ENCODE measurements around the gene OR6B3.

Gene OR6B3

GRCh38 chr2:240023792-240024191, 29.5 kb downstream of the OR6B3 start:
- peaks cover 10 to 12% of the 10 kb centered on the region in 2 donors for H3K4me1 ChIP-seq (ENCODE audit: control insufficient read depth in 2 of 2, insufficient read depth in 2 of 2, low read length in 2 of 2)
- H3K9me3 ChIP-seq (ENCODE audit: control insufficient read depth in 2 of 2, low read length in 2 of 2), result no peaks in the 10 kb centered on the region
- H3K4me3 ChIP-seq (ENCODE audit: low read length in 2 of 2), result peak overlapping the region in 1 of 2 donors; percentile 88
- H3K27me3 ChIP-seq (ENCODE audit: control insufficient read depth in 2 of 2, insufficient read depth in 2 of 2, low read length in 2 of 2), result no peaks in the 10 kb centered on the region
- no peak overlapping the region for H3K9ac ChIP-seq (ENCODE audit: low read depth in 1 of 2, low read length in 2 of 2)
- H3K36me3 ChIP-seq (ENCODE audit: control insufficient read depth in 2 of 2, insufficient read depth in 2 of 2, low read length in 2 of 2), result peaks cover 20 to 24% of the 10 kb centered on the region in 2 donors
- no peak overlapping the region for H3K27ac ChIP-seq (ENCODE audit: low read depth in 2 of 2, low read length in 2 of 2)

GRCh38 chr2:240021488-240022104, 31.7 kb downstream of the OR6B3 start:
- Histone ChIP-seq H3K4me3 (ENCODE audit: low read length in 2 of 2) (no peak overlapping the region), H3K9ac (ENCODE audit: low read depth in 1 of 2, low read length in 2 of 2) (no peak overlapping the region), H3K36me3 (ENCODE audit: control insufficient read depth in 2 of 2, insufficient read depth in 2 of 2, low read length in 2 of 2) (peaks cover 41 to 45% of the 10 kb centered on the region in 2 donors), H3K27me3 (ENCODE audit: control insufficient read depth in 2 of 2, insufficient read depth in 2 of 2, low read length in 2 of 2) (no peaks in the 10 kb centered on the region), H3K27ac (ENCODE audit: low read depth in 2 of 2, low read length in 2 of 2) (no peak overlapping the region), H3K4me1 (ENCODE audit: control insufficient read depth in 2 of 2, insufficient read depth in 2 of 2, low read length in 2 of 2) (peaks cover 10 to 12% of the 10 kb centered on the region in 2 donors), H3K9me3 (ENCODE audit: control insufficient read depth in 2 of 2, low read length in 2 of 2) (no peaks in the 10 kb centered on the region)

GRCh38 chr2:240018071-240018750, 35.1 kb downstream of the OR6B3 start:
- Histone ChIP-seq H3K27me3 (ENCODE audit: control insufficient read depth in 2 of 2, insufficient read depth in 2 of 2, low read length in 2 of 2) (no peaks in the 10 kb centered on the region), H3K27ac (ENCODE audit: low read depth in 2 of 2, low read length in 2 of 2) (no peak overlapping the region), H3K36me3 (ENCODE audit: control insufficient read depth in 2 of 2, insufficient read depth in 2 of 2, low read length in 2 of 2) (peaks cover 67 to 70% of the 10 kb centered on the region in 2 donors), H3K4me3 (ENCODE audit: low read length in 2 of 2) (no peak overlapping the region), H3K9ac (ENCODE audit: low read depth in 1 of 2, low read length in 2 of 2) (no peak overlapping the region), H3K4me1 (ENCODE audit: control insufficient read depth in 2 of 2, insufficient read depth in 2 of 2, low read length in 2 of 2) (no peaks in the 10 kb centered on the region), H3K9me3 (ENCODE audit: control insufficient read depth in 2 of 2, low read length in 2 of 2) (no peaks in the 10 kb centered on the region)

- no peak overlapping the region for H3K27ac ChIP-seq (ENCODE audit: low read depth in 2 of 2, low read length in 2 of 2)
- H3K9me3 ChIP-seq (ENCODE audit: control insufficient read depth in 2 of 2, low read length in 2 of 2), result no peaks in the 10 kb centered on the region
- H3K4me3 ChIP-seq (ENCODE audit: low read length in 2 of 2), result no peak overlapping the region
- H3K27me3 ChIP-seq (ENCODE audit: control insufficient read depth in 2 of 2, insufficient read depth in 2 of 2, low read length in 2 of 2), result no peaks in the 10 kb centered on the region
- H3K9ac ChIP-seq (ENCODE audit: low read depth in 1 of 2, low read length in 2 of 2), result no peak overlapping the region
- H3K36me3 ChIP-seq (ENCODE audit: control insufficient read depth in 2 of 2, insufficient read depth in 2 of 2, low read length in 2 of 2), result peaks cover 65 to 78% of the 10 kb centered on the region in 2 donors
- H3K4me1 ChIP-seq (ENCODE audit: control insufficient read depth in 2 of 2, insufficient read depth in 2 of 2, low read length in 2 of 2), result no peaks in the 10 kb centered on the region
Measured at GRCh38 chr2:240014327-240014726, 39.0 kb downstream of the OR6B3 start.

- peaks cover 66 to 77% of the 10 kb centered on the region in 2 donors for H3K36me3 ChIP-seq (ENCODE audit: control insufficient read depth in 2 of 2, insufficient read depth in 2 of 2, low read length in 2 of 2)
- H3K9me3 ChIP-seq (ENCODE audit: control insufficient read depth in 2 of 2, low read length in 2 of 2), result no peaks in the 10 kb centered on the region
- no peaks in the 10 kb centered on the region for H3K4me1 ChIP-seq (ENCODE audit: control insufficient read depth in 2 of 2, insufficient read depth in 2 of 2, low read length in 2 of 2)
- no peak overlapping the region for H3K27ac ChIP-seq (ENCODE audit: low read depth in 2 of 2, low read length in 2 of 2)
- H3K9ac ChIP-seq (ENCODE audit: low read depth in 1 of 2, low read length in 2 of 2), result no peak overlapping the region
- no peak overlapping the region for H3K4me3 ChIP-seq (ENCODE audit: low read length in 2 of 2)
- no peaks in the 10 kb centered on the region for H3K27me3 ChIP-seq (ENCODE audit: control insufficient read depth in 2 of 2, insufficient read depth in 2 of 2, low read length in 2 of 2)
Measured at GRCh38 chr2:240013343-240013742, 40.0 kb downstream of the OR6B3 start.

- Histone ChIP-seq H3K4me1 (ENCODE audit: control insufficient read depth in 2 of 2, insufficient read depth in 2 of 2, low read length in 2 of 2) (peaks cover 11 to 13% of the 10 kb centered on the region in 2 donors), H3K4me3 (ENCODE audit: low read length in 2 of 2) (no peak overlapping the region), H3K27me3 (ENCODE audit: control insufficient read depth in 2 of 2, insufficient read depth in 2 of 2, low read length in 2 of 2) (no peaks in the 10 kb centered on the region), H3K9me3 (ENCODE audit: control insufficient read depth in 2 of 2, low read length in 2 of 2) (no peaks in the 10 kb centered on the region), H3K27ac (ENCODE audit: low read depth in 2 of 2, low read length in 2 of 2) (no peak overlapping the region), H3K36me3 (ENCODE audit: control insufficient read depth in 2 of 2, insufficient read depth in 2 of 2, low read length in 2 of 2) (peaks cover 51 to 87% of the 10 kb centered on the region in 2 donors), H3K9ac (ENCODE audit: low read depth in 1 of 2, low read length in 2 of 2) (no peak overlapping the region)
Measured at GRCh38 chr2:240002983-240003382, 50.3 kb downstream of the OR6B3 start.

GRCh38 chr2:240000671-240001070, 52.6 kb downstream of the OR6B3 start:
- Histone ChIP-seq H3K27ac (ENCODE audit: low read depth in 2 of 2, low read length in 2 of 2) (peak overlapping the region; percentile 31 to 52), H3K9me3 (ENCODE audit: control insufficient read depth in 2 of 2, low read length in 2 of 2) (no peaks in the 10 kb centered on the region), H3K36me3 (ENCODE audit: control insufficient read depth in 2 of 2, insufficient read depth in 2 of 2, low read length in 2 of 2) (peaks cover 39 to 65% of the 10 kb centered on the region in 2 donors), H3K27me3 (ENCODE audit: control insufficient read depth in 2 of 2, insufficient read depth in 2 of 2, low read length in 2 of 2) (no peaks in the 10 kb centered on the region), H3K4me1 (ENCODE audit: control insufficient read depth in 2 of 2, insufficient read depth in 2 of 2, low read length in 2 of 2) (peaks cover 13 to 18% of the 10 kb centered on the region in 2 donors), H3K9ac (ENCODE audit: low read depth in 1 of 2, low read length in 2 of 2) (no peak overlapping the region), H3K4me3 (ENCODE audit: low read length in 2 of 2) (no peak overlapping the region)

GRCh38 chr2:239997686-239998409, 55.5 kb downstream of the OR6B3 start:
- H3K4me3 ChIP-seq (ENCODE audit: low read length in 2 of 2), result no peak overlapping the region
- H3K9me3 ChIP-seq (ENCODE audit: control insufficient read depth in 2 of 2, low read length in 2 of 2), result no peaks in the 10 kb centered on the region
- H3K27me3 ChIP-seq (ENCODE audit: control insufficient read depth in 2 of 2, insufficient read depth in 2 of 2, low read length in 2 of 2), result no peaks in the 10 kb centered on the region
- H3K9ac ChIP-seq (ENCODE audit: low read depth in 1 of 2, low read length in 2 of 2), result peak overlapping the region in 1 of 2 donors; percentile 32
- H3K36me3 ChIP-seq (ENCODE audit: control insufficient read depth in 2 of 2, insufficient read depth in 2 of 2, low read length in 2 of 2), result peaks cover 26 to 48% of the 10 kb centered on the region in 2 donors
- H3K4me1 ChIP-seq (ENCODE audit: control insufficient read depth in 2 of 2, insufficient read depth in 2 of 2, low read length in 2 of 2), result peaks cover 13 to 18% of the 10 kb centered on the region in 2 donors
- peak overlapping the region; percentile 78 to 81 for H3K27ac ChIP-seq (ENCODE audit: low read depth in 2 of 2, low read length in 2 of 2)
